Measurements from ENCODE around the gene MBNL2.
A peak's percentile ranks its signal among the peaks of the same experiment; 100 is the strongest.

MBNL2 gene

DNA sequence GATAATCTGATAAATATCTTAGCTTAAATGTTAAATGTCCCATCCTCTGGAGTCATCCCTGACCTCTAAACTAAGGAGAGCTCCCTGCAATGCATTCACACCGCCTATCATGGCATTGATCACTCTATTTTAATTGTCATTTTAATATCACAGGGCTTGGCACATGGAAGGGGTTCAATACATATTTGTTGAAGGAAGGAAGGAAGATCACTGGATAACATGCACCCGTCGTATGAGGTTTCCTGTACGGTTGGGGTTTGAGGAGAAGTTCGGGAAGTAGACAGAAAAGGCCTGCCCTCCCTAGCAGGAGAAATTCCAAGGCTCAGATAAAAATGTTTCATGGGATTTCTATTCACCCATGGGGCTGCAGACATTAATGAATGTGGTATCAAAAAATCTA lies 102.0 kb downstream of the MBNL2 start:
- DNase-seq (ENCODE audit: insufficient read length, low spot score) (no peak), FAIRE-seq (no peak)
- TF ChIP-seq POLR2A (IDR thresholded peaks at IDR 0.05; ENCODE audit: low read depth, low read length) = no peak

DNA sequence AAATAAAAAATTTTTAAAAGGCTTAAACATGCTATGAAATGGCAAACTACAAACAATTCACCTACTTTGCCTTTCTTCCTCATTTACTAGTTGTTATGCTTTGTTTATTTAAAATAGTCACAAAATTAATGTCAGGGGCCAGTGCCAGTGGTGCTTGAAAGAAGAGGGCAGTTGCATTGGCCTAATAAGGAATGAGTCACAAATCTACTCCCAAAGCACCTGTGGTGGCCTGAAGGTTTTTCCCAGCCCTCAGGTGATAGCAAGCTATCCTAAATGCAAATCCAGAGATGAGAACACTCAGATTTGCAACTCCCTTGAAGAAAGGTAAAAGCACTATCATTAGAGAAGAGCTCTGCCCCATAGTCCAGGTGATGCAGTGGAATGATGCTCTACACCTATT lies 103.6 kb downstream of the MBNL2 start:
- TF ChIP-seq POLR2A (IDR thresholded peaks at IDR 0.05; ENCODE audit: low read depth, low read length) = no peak
- FAIRE-seq (no peak), DNase-seq (ENCODE audit: insufficient read length, low spot score) (no peak)

GRCh38 chr13:97327086-97327485 lies 105.0 kb downstream of the MBNL2 start:
- FAIRE-seq = peak; percentile 80
- DNase-seq (ENCODE audit: insufficient read length, low spot score) = no peak
- no peak for TF ChIP-seq POLR2A (IDR thresholded peaks at IDR 0.05; ENCODE audit: low read depth, low read length)

- DNase-seq (ENCODE audit: insufficient read length, low spot score) (no peak), FAIRE-seq (peak; percentile 71)
- no peak for TF ChIP-seq POLR2A (IDR thresholded peaks at IDR 0.05; ENCODE audit: low read depth, low read length)
Observed at GRCh38 chr13:97327506-97328221, 105.5 kb downstream of the MBNL2 start.

DNA sequence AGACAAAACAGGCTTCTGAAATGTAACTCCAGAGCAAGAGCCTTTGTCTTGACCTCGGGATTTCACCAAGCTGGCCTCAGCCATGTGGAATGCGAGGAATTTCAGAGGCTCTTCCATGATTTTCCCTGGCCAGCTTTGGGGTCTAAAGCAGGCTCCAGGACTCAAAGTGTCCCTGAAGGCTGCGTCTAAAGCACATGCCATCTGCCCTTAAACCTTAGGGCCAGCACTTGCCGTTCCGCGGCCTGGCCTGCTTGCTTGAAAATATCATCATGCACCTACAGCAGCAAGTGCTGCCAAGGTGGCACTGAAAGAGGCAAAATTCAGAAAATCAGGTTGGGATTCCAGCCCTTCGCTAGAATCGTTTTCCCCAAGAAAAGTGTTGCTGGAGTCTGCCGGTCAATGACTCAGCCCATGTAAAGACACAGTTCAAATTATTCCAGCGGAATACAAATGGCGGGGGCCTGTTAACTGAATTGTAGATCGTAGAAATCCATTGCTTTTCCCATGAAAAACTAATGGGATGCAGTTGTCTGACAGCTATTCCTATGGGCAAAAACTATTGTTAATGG lies 106.2 kb downstream of the MBNL2 start:
- FAIRE-seq (peak; percentile 43), DNase-seq (ENCODE audit: insufficient read length, low spot score) (peak; percentile 48)
- no peak for TF ChIP-seq POLR2A (IDR thresholded peaks at IDR 0.05; ENCODE audit: low read depth, low read length)

GRCh38 chr13:97329331-97329730 lies 107.2 kb downstream of the MBNL2 start:
- no peak for TF ChIP-seq POLR2A (IDR thresholded peaks at IDR 0.05; ENCODE audit: low read depth, low read length)
- peak; percentile 78 for FAIRE-seq
- DNase-seq (ENCODE audit: insufficient read length, low spot score) = no peak

DNA sequence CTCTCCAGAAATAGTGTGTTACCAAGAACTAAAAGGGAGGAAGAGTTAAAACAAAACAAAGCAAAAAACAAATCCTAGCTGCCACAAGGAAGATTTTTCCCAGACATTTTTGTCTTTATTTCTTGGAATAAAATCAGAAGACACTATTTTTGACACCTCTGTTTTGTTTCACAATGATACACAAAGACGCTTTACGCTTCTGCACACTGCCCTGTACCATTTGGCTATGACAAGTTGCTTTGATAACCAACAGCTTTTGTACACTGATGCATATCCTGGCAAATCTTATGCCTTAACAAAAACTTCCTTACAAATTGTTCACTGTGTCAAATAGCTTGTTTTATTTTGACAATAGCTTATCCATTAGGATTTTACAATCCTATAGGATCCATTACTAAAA lies 108.3 kb downstream of the MBNL2 start:
- FAIRE-seq = peak; percentile 87
- TF ChIP-seq POLR2A (IDR thresholded peaks at IDR 0.05; ENCODE audit: low read depth, low read length) = no peak
- DNase-seq (ENCODE audit: insufficient read length, low spot score) = no peak

- DNase-seq (ENCODE audit: insufficient read length, low spot score) = no peak
- no peak for TF ChIP-seq POLR2A (IDR thresholded peaks at IDR 0.05; ENCODE audit: low read depth, low read length)
- peak; percentile 15 for FAIRE-seq
Observed at GRCh38 chr13:97332742-97333141, 110.6 kb downstream of the MBNL2 start.

DNA sequence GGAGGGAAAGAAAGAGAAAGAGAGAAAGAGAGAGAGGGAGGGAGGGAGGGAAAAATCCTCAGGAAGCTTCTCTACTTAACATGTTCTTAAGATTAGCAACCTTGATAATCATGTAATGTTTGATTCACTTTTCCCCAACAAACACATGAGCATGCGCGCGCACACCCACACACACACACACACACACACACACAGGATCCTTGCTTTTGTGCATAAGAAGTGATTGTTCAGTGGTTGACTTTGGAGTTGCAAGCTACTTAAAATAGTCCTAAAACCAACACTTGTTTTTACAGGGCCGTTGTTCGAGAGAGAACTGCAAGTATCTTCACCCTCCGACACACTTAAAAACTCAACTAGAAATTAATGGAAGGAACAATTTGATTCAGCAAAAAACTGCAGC lies 111.8 kb downstream of the MBNL2 start:
- FAIRE-seq (no peak), DNase-seq (ENCODE audit: insufficient read length, low spot score) (no peak)
- TF ChIP-seq POLR2A (IDR thresholded peaks at IDR 0.05; ENCODE audit: low read depth, low read length) = no peak

GRCh38 chr13:97334690-97335089 lies 112.6 kb downstream of the MBNL2 start:
- no peak for FAIRE-seq
- no peak for TF ChIP-seq POLR2A (IDR thresholded peaks at IDR 0.05; ENCODE audit: low read depth, low read length)
- DNase-seq (ENCODE audit: insufficient read length, low spot score) = no peak

DNA sequence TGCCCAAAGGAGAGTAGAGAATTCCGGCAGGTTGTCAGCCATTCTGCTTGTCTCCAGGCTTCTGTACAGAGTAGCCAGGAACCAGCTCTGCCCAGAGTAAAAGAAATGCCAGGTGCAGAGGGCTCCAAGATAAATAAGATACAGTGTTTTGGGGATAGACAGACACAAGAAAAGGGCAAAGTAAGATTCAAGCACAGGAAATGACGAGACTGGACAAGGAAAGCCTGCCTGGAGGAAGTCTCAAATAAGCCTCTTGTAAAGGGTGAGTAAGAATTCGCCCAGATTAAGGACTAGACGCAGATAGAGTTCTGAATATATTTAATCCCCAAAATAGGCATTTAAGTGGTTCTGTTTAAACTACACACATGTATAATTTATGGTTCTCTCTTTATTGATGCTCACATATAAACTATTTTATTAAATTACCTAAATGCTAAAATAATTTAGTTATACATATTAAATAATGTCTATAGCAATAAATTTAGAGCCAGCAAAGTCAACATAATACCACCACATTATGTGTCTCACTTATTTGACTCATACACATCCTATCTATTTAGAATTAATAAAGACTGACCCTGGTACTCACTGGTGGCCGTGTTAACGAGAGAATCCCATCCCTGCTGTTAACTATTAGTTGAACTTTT lies 113.5 kb downstream of the MBNL2 start:
- TF ChIP-seq POLR2A (IDR thresholded peaks at IDR 0.05; ENCODE audit: low read depth, low read length) = no peak
- FAIRE-seq (no peak), DNase-seq (ENCODE audit: insufficient read length, low spot score) (no peak)

DNA sequence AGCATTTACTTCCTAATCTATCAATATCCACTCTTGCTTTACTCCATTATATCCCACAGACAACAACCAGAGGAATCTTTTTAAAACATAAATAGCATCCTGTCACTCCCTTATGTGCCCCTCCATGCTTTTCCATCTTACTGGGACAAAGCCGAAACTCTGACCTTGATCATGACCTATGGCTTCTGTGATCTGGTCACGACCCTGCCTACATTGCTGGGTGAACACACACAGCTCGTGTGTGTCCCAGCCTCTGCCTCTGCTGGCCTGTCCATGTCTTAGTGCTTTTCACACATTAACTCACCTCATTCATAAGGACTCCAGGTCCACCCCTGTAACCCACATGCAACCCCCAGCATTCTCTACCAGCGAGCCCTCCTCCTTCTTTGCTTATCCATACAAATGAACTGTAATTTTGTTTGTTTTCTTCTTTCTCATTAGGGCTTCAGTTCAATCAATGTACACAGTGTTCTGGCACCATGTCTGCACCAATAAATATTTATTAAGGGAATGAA lies 115.9 kb downstream of the MBNL2 start:
- FAIRE-seq = no peak
- no peak for DNase-seq (ENCODE audit: insufficient read length, low spot score)
- TF ChIP-seq POLR2A (IDR thresholded peaks at IDR 0.05; ENCODE audit: low read depth, low read length) = no peak

- FAIRE-seq (no peak), DNase-seq (ENCODE audit: insufficient read length, low spot score) (no peak)
- no peak for TF ChIP-seq POLR2A (IDR thresholded peaks at IDR 0.05; ENCODE audit: low read depth, low read length)
Observed at GRCh38 chr13:97338571-97338970, 116.4 kb downstream of the MBNL2 start.

Measured in H54 (cell line).